ENCODE results near the gene USP15. TPM values are rescaled to one million over a fixed set of nuclear protein-coding genes. Genes with fewer than 3 reads are reported as not detected.

USP15 gene
- total and polyA plus RNA-seq, 2 of the 8 experiments (the other 6 are each of a cell fraction or from before 2014, with no cell fraction given), result 12.7 to 38.6 TPM

- no peaks in the 10 kb centered on the region for H3K4me1 ChIP-seq (replicated peaks in 1 of 4; ENCODE audit: control insufficient read depth in 3 of 4, insufficient read depth in 4 of 4, low read length in 3 of 4)
- no peak overlapping the region for H2AFZ ChIP-seq (ENCODE audit: low read length)
- H2BK5ac ChIP-seq (ENCODE audit: low read depth, low read length), result no peak overlapping the region
- H4K20me1 ChIP-seq (replicated peaks in 1 of 2; ENCODE audit: control insufficient read depth in 1 of 2, insufficient read depth in 2 of 2, low read length in 2 of 2), result peaks cover 1 to 5% of the 10 kb centered on the region in 2 experiments
- H2BK15ac ChIP-seq (ENCODE audit: low read length), result no peak overlapping the region
- H2BK20ac ChIP-seq (ENCODE audit: low read length), result no peak overlapping the region
- H3K14ac ChIP-seq (ENCODE audit: insufficient read length), result no peak overlapping the region
- H3K4ac ChIP-seq (replicated peaks; ENCODE audit: insufficient read length, low read depth, low read length), result no peak overlapping the region
- H3K79me1 ChIP-seq (ENCODE audit: low read depth, low read length), result peaks cover 3% of the 10 kb centered on the region
- no peak overlapping the region for H3K27ac ChIP-seq (ENCODE audit: low read depth, low read length)
- H3K23me2 ChIP-seq (ENCODE audit: low read depth, low read length), result no peaks in the 10 kb centered on the region
- no peak overlapping the region for H3K23ac ChIP-seq (ENCODE audit: insufficient read length)
- TF ChIP-seq GTF2F1 (IDR thresholded peaks at IDR 0.05; ENCODE audit: borderline replicate concordance, low read depth, low read length), result no peak
- TF ChIP-seq EP300 (IDR thresholded peaks at IDR 0.05; ENCODE audit: borderline replicate concordance in 1 of 2, low read depth in 2 of 2, low read length in 2 of 2), result no peak
- no peak for TF ChIP-seq FOSL1 (IDR thresholded peaks at IDR 0.05; ENCODE audit: insufficient read depth, low read depth, low read length)
- TF ChIP-seq, protein P1, sequence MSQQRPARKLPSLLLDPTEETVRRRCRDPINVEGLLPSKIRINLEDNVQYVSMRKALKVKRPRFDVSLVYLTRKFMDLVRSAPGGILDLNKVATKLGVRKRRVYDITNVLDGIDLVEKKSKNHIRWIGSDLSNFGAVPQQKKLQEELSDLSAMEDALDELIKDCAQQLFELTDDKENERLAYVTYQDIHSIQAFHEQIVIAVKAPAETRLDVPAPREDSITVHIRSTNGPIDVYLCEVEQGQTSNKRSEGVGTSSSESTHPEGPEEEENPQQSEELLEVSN (IDR thresholded peaks at IDR 0.05), result no peak
- no peak for TF ChIP-seq GABPA (IDR thresholded peaks at IDR 0.05; ENCODE audit: borderline replicate concordance, insufficient read depth, low read length)
- TF ChIP-seq, protein P2, sequence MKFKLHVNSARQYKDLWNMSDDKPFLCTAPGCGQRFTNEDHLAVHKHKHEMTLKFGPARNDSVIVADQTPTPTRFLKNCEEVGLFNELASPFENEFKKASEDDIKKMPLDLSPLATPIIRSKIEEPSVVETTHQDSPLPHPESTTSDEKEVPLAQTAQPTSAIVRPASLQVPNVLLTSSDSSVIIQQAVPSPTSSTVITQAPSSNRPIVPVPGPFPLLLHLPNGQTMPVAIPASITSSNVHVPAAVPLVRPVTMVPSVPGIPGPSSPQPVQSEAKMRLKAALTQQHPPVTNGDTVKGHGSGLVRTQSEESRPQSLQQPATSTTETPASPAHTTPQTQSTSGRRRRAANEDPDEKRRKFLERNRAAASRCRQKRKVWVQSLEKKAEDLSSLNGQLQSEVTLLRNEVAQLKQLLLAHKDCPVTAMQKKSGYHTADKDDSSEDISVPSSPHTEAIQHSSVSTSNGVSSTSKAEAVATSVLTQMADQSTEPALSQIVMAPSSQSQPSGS (IDR thresholded peaks at IDR 0.05; ENCODE audit: low read length), result no peak
- TF ChIP-seq EZH2 (IDR thresholded peaks at IDR 0.05; ENCODE audit: low read depth, low read length, severe bottlenecking), result no peak
- TF ChIP-seq POLR2A (IDR thresholded peaks at IDR 0.05; ENCODE audit: control extremely low read depth in 1 of 2, low read depth in 2 of 2, low read length in 2 of 2), result no peak
- no peak for TF ChIP-seq POU5F1 (IDR thresholded peaks at IDR 0.05; ENCODE audit: low read depth, low read length)
- TF ChIP-seq SUZ12 (IDR thresholded peaks at IDR 0.05; ENCODE audit: low read length), result no peak
- no peak for TF ChIP-seq POLR2AphosphoS5 (IDR thresholded peaks at IDR 0.05; ENCODE audit: low read depth, low read length)
- no peaks in the 10 kb centered on the region for H3K9me3 ChIP-seq (ENCODE audit: insufficient read depth in 2 of 2, low read depth in 1 of 2, low read length in 1 of 2)
- 87% methylated on average over 5 of the region's 5 CpGs; no CpG with 5 or more reads in 1 of the 2 experiments for WGBS, 2 experiments (ENCODE audit: extremely low coverage in 1 of 2, insufficient coverage in 1 of 2, insufficient read length in 1 of 2, insufficient replicate concordance in 2 of 2, low coverage in 1 of 2, low lambda C conversion rate in 2 of 2, missing lambda C conversion rate in 1 of 2)
- H3K79me2 ChIP-seq (ENCODE audit: control insufficient read depth in 1 of 2, insufficient read depth in 2 of 2, low read length in 2 of 2), result peaks cover 0 to 73% of the 10 kb centered on the region in 2 experiments; a peak in 2 of 4 replicates
- H4K5ac ChIP-seq (ENCODE audit: insufficient read length, low read depth, low read length), result no peak overlapping the region
- H2AK5ac ChIP-seq (ENCODE audit: low read depth, low read length), result no peak overlapping the region
- no peaks in the 10 kb centered on the region for H3K36me3 ChIP-seq (ENCODE audit: control insufficient read depth in 2 of 4, insufficient read depth in 4 of 4, low read length in 3 of 4)
- H3K56ac ChIP-seq (replicated peaks; ENCODE audit: insufficient read length, low read depth, low read length), result no peak overlapping the region
- H3K9ac ChIP-seq (replicated peaks in 1 of 4; ENCODE audit: extremely low read depth in 1 of 4, low read depth in 3 of 4, low read length in 3 of 4), result no peak overlapping the region
- ChIA-PET CTCF (ENCODE audit: partially characterized antibody) (interaction anchor here (1.7 kb wide), 1 partner anchor 14 kb away, joined by 5 read pairs; the partner anchor contains the start of gene USP15), POLR2A (ENCODE audit: partially characterized antibody) (no interaction called here)
- H2BK120ac ChIP-seq (replicated peaks; ENCODE audit: low read depth, low read length), result no peak overlapping the region
- no peak overlapping the region for H4K8ac ChIP-seq (ENCODE audit: extremely low read depth, insufficient read depth, low read length)
- no peak for DNase-seq (ENCODE audit: low read depth in 1 of 2, low spot score in 2 of 2)
- no peak overlapping the region for H4K91ac ChIP-seq (replicated peaks; ENCODE audit: insufficient read length, low read length)
- no peaks in the 10 kb centered on the region for H3K27me3 ChIP-seq (replicated peaks in 1 of 4; ENCODE audit: control insufficient read depth in 3 of 4, extremely low read depth in 1 of 4, insufficient read depth in 3 of 4, low read length in 3 of 4)
- no peak for FAIRE-seq
- no peak overlapping the region for H3K18ac ChIP-seq (ENCODE audit: extremely low read depth, low read length)
- H3K4me2 ChIP-seq (ENCODE audit: insufficient read depth in 1 of 2, low read depth in 2 of 2, low read length in 2 of 2), result no peak overlapping the region
- H3K4me3 ChIP-seq (ENCODE audit: extremely low read depth in 1 of 4, insufficient read depth in 2 of 4, low read depth in 3 of 4, low read length in 4 of 4), result no peak overlapping the region
- H2BK12ac ChIP-seq (ENCODE audit: low read depth, low read length), result no peak overlapping the region
These were observed 13.6 kb downstream of the USP15 start for GRCh38 chr12:62273724-62274380.

All from H1 (cell line).